Fibroblast of upper back skin (primary cell): ENCODE results near the gene HSFX4.
"Not testable (repeated sequence)": the region's sequence is repeated elsewhere in the genome, so short reads cannot be mapped to it uniquely, and the experiment has no call there.

Source experiments
- DNase-seq: peaks from one replicate; pipeline ENCODE4 v3.0.0-alpha.2; 2013

The HSFX4 gene, protein sequence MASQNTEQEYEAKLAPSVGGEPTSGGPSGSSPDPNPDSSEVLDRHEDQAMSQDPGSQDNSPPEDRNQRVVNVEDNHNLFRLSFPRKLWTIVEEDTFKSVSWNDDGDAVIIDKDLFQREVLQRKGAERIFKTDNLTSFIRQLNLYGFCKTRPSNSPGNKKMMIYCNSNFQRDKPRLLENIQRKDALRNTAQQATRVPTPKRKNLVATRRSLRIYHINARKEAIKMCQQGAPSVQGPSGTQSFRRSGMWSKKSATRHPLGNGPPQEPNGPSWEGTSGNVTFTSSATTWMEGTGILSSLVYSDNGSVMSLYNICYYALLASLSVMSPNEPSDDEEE

GRCh38 chrX:149929400-149929799, at the start of gene HSFX4:
HSFX4 (plus strand) TSS chrX:149929573; CDS start chrX:149929645, 72 bp downstream.
- not testable (repeated sequence) for DNase-seq

DNA sequence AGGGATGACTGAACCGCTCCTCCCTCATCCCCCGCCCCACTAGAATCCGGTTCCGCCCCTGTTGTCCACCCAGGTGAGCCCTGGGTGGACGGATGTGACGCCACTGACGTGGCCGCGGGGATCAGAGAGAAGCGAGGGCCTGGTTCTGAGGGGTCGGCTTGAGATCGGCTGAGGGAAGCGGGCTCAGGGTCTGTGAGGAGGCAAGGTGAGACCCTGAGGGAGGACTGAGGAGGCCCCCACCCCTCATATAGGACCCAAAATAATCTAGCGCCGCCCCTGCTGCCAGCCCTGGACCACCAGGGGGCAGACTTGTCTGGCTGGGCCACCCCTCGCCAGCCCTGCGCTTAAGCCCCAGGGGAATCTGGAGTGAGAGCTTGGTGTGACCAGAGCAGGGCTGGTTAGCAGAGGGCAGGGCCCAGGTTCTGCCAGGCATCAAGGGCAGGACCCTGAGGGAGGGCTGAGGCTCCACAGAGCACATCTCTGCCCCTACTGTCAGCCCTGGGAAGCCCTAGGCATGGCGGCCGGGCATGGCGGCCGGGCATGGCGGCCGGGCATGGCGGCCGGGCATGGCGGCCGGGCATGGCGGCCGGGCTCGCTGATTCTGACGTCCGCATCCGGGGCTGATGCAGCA, 48.2 kb upstream of the HSFX4 start, which contains the start of gene MAGEA8:
Gene MAGEA8, plus strand, starts transcription at position 103 of the 631 bp plus-strand sequence. CDS start 3,090 bp downstream, outside the sequence.
- DNase-seq = no peak

- DNase-seq = not testable (repeated sequence)
These were observed 38.5 kb upstream of the HSFX4 start for GRCh38 chrX:149890828-149891227.

DNA sequence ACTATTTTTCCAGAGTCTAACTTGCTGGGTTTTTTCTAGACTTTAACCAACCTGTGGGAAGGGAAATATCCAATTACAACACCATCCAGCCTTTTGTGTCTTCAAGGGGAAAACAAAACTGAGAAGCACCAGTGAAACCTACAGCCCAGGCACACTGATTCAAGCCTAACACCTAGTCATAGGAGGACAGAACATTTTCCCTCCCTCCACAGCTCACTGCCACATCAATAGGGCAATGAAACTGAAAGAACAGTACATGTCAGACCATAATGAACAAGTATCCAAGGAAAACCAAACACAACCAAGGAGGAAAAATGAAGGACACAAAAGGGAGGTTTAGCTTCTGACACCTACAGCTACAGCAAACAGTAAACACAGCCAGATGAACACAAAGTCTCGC, 30.8 kb upstream of the HSFX4 start:
- DNase-seq = no peak

DNA sequence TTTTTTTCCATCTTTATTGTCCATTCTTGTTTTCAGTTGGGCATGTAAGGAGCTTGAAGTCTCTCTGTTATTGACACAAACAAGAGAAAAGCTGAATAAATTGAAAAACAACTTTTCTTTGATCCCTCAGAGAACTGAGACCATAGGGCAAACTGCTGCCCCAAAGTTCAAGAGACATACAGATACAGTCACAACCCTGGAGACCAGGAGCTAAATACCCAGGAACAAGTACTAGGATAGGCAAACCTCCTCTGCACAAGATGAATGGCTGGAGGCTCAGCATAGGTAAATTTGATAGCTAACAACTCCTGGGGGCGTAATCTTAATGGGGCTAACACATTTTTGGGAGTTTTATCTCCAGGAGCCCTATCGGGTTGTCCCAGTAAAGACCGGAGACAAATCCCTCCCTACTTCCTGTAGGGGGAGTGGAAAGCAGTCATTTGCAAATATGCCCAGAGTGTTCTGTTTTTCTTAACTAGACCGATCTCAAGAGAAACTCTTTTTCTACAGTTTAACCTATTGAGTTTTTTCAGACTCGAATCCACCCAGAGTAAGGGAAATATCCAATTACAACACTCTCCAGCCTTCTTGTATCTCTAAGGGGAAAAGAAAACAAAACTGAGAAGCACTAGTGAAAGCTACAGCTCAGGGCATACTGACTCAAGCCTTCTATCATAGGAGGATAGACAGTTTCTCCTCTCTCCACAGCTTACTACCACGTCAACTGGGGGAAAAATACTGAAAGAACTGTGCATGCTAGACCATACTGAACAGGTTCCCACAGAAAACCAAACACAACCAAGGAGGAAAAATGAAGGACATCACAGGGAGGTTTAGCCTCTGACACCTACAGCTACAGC, 25.3 kb upstream of the HSFX4 start:
- DNase-seq = peak; percentile 1

DNA sequence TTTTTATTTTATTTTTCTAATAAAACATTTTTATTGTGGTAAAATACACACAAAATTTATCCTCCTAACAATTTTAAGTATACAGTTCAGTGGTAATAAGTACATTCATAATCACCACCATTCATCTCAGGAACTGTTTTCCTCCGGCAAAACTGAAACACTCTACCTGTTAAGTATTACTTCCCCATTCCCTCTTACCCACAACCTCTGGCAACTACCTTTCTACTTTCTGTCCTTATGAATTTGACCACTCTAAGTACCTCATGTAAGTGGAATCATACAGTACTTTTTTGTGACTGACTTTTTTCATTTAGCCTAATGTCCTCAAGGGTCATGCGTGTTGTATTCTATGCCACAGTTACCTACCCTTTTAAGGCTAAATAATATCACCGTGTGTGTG, 21.1 kb upstream of the HSFX4 start:
- no peak for DNase-seq

DNA sequence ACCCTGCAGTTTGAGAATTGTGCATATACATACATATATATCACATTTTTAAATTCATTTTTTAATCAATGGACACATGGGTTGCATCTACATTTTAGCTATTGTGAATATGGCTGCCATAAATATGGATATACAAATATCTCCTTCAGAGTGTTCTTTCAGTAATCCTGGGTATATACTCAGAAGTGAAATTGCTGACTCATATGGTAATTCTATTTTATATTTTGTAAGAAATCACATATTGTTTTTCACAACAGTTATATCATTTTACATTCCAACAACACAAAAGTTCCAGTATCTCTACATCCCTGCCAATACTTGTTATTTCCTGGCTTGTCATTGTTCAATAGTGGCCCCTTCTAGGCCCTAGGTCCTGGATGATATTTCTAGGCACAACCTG, 20.6 kb upstream of the HSFX4 start:
- DNase-seq = no peak

GRCh38 chrX:149909324-149910177, 19.8 kb upstream of the HSFX4 start:
- DNase-seq = no peak

GRCh38 chrX:149910178-149910695, 19.1 kb upstream of the HSFX4 start:
- DNase-seq = no peak

DNA sequence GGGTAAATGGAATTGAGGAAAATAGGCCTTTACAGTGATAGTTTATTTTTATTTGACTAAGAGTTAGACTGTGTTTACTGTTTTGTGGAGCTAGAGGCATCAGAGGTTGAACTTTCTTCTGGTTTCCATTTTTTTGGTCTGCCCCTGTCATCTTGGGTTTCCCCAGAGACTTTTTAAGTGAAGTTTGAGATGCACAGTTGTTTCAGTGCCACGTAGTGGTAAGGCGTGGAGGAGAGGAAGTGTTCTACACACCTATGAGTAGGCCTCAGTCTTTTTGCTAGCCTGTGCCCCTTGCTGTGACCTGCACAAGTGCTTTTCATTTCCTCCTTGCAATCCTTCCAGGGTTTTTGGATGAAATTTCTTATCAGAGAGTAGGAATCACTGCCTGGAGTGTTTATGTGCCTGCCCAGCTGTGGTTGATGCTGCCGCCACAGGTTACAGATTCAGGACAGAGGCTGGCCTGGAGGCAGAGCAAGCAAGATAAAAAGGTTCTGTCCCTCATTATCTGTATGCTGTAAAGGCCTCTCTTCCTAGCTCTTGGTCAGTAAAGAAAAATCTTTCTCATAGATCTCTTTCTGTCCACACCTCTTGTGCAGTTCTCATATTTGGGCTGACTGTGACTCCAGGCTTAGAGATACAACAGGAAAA, 12.5 kb upstream of the HSFX4 start:
- no peak for DNase-seq

- not testable (repeated sequence) for DNase-seq
These were observed 5.5 kb upstream of the HSFX4 start for GRCh38 chrX:149923836-149924235.

GRCh38 chrX:149924434-149924833, 4.9 kb upstream of the HSFX4 start:
- DNase-seq = not testable (repeated sequence)

DNA sequence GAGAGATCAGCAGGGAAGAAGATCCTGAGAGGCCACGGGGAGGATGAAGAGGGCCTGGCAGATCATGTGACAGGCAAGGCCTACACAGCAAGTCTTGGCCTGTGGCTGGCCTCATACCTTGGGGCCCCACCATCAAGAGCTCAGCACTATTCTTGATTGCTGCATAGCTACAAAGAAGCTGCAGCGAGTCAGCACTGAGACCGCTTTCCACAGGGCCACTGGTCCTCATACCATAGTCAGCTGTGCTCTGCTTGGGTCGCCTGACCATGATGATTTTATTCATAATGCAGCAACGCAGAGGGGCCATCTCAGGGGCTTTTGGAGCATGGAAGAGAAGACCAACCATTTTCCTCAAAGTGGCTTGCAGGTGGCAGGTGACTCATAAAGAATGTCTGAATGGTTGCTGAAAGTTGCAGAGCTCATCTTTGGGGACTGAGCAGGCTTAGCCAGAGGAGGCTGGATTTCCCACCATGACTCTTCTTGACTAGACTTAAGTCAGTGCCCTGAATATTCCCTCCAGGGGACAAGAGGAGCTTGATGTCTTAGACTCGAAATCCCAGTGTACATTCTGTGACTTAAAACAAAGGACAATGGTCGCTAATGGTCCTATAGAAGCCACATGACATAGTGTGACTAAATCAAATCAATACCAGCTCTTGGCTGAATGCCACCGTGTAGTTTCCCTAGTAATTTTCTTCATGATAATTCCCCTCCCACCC, 2.0 kb upstream of the HSFX4 start:
- not testable (repeated sequence) for DNase-seq

DNA sequence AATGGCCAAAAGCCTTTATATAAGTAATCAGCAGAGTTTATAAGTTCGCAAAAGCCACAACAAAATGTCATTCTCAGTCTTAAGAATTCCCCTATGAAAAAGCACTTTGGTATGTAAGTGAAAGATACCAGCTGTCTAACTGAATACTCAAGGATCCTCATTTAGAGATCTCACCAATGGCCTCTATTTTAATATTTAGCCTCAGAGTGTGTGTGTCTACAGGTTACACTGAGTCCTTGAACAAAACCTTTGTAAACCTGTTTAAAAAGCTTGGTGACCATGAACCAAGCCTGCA, 1.5 kb upstream of the HSFX4 start:
- DNase-seq = not testable (repeated sequence)

DNA sequence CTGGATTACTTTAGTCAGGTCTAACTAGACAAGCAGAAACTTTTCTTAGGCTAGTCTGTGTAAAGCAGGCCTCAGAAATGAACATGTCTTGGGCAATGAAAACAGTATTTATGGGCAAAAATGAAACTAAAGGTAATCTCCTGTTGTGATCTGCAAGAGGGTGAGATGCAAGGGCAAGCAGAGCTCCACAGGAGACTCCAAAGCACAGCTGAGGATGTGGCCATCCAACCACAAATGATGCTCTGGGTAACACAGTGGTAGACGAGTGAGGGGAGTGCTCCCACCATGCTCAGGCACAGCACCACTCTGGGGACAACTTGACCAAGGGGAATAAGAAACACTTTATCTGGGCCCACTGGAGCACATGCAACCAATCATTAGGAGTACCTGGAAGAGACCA, 738 bp upstream of the HSFX4 start:
- not testable (repeated sequence) for DNase-seq

GRCh38 chrX:149931355-149931754, 2.0 kb downstream of the HSFX4 start:
- DNase-seq = not testable (repeated sequence)

- DNase-seq = not testable (repeated sequence)
These were observed 2.8 kb downstream of the HSFX4 start for GRCh38 chrX:149932150-149932549.

DNA sequence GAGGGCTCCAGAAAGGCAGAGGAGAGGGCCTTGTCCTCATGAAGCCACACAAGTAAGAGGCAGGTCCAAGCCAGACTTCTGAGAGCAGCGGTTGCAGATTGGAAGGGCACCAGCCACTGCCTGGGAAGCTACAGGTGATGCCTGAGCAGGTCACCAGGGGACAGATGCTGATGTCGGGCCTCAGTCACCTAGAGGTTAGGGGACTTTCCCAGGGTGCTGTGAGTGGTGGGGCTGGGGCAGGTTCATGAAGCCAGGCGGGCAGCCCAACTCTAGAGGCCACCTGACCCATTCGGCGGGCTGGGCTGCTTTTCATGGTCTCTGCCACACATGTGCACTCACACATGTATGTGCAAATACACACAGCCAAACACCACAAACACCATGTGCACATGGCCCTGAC, 3.6 kb downstream of the HSFX4 start:
- not testable (repeated sequence) for DNase-seq

- DNase-seq = not testable (repeated sequence)
These were observed 4.2 kb downstream of the HSFX4 start for GRCh38 chrX:149933547-149933946.

DNA sequence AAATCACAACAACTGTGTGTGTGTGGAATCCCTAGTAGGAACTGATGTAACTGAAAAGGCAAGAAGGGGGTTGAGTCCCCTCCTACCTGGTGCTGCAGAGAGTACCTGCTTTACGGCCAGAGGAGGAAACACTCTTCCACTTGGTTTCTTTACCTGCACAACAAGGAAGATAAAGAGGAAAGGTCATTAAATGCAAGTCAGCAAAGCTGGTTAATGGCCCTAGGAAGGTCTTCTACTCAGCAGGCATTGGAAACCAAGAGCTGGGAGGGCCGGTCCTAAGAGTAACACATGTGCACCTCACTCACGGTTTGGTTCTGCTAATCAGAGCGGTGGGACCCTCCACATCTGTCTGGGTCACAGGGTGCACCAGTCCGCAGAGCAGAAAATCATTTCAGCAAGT, 8.0 kb downstream of the HSFX4 start:
- not testable (repeated sequence) for DNase-seq

GRCh38 chrX:149937871-149938426, 8.6 kb downstream of the HSFX4 start:
- no peak for DNase-seq
